Measurements from ENCODE around the gene FAM117B. TPM values are rescaled to one million over a fixed set of nuclear protein-coding genes. Genes with fewer than 3 reads are reported as not detected.
A peak's percentile ranks its signal among the peaks of the same experiment; 100 is the strongest.

The FAM117B gene
- total RNA-seq, 1 experiment from 2014 or later: 24.0 TPM

DNA sequence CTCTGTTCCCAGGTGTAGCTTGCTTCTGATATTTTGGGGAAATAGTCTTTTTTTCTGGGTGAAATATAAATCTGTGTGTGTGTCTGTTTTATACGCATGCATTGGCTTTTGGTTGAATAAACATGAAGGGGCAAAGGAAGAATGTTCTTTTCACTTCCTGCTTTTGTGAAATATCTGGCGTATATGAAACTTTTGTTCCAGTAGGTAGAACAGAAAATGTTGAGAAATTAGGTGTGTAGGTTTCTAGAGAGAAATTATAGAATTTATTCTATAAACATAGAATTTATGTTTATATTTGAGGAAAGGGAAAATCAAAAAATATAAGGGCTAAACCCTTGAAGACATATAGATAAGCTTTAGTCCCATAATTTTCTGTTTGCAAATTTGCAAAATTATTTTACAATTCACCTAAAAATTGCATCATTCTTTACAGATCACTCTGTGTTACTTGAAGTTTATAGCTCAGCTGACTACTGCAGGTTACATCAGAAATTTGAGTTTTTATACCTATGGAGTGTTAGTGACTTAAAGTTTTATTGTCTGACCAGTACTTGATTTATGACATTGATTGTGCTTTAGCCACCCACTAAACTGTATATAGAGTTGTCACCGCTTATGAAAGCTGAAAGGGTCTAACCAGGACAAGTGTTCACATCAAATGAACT is 116.1 kb downstream of the FAM117B start:
- no peaks in the 10 kb centered on the region for H3K23me2 ChIP-seq (ENCODE audit: insufficient read length, low read depth, low read length, poor library complexity, severe bottlenecking)
- H2BK120ac ChIP-seq (ENCODE audit: low read depth, low read length, poor library complexity, severe bottlenecking): no peak overlapping the region
- H2BK20ac ChIP-seq (ENCODE audit: low read depth, low read length, poor library complexity, severe bottlenecking): no peak overlapping the region
- WGBS (ENCODE audit: extremely low coverage, insufficient read length, low lambda C conversion rate): no CpG with 5 or more reads among the region's 3 CpGs
- H3K27ac Mint-ChIP-seq: peak overlapping the region in 2 of 3 experiments; percentile 46 to 51; a peak in 2 of 7 replicates
- TF ChIP-seq, protein P1, sequence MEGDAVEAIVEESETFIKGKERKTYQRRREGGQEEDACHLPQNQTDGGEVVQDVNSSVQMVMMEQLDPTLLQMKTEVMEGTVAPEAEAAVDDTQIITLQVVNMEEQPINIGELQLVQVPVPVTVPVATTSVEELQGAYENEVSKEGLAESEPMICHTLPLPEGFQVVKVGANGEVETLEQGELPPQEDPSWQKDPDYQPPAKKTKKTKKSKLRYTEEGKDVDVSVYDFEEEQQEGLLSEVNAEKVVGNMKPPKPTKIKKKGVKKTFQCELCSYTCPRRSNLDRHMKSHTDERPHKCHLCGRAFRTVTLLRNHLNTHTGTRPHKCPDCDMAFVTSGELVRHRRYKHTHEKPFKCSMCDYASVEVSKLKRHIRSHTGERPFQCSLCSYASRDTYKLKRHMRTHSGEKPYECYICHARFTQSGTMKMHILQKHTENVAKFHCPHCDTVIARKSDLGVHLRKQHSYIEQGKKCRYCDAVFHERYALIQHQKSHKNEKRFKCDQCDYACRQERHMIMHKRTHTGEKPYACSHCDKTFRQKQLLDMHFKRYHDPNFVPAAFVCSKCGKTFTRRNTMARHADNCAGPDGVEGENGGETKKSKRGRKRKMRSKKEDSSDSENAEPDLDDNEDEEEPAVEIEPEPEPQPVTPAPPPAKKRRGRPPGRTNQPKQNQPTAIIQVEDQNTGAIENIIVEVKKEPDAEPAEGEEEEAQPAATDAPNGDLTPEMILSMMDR (conservative IDR thresholded peaks at IDR 0.05): no peak
- H3K36me3 Mint-ChIP-seq (ENCODE audit: insufficient read depth in 1 of 3, low read depth in 3 of 3): peaks cover 10 to 13% (median 11%) of the 10 kb centered on the region in 3 experiments; a peak in 6 of 7 replicates
- no peak for DNase-seq
- H3T11ph ChIP-seq (ENCODE audit: low read length): no peak overlapping the region
- H3K4me1 Mint-ChIP-seq: no peaks in the 10 kb centered on the region
- no peak overlapping the region for H2AK5ac ChIP-seq (ENCODE audit: insufficient read length, low read length)
- no peak overlapping the region for H3K14ac ChIP-seq (ENCODE audit: insufficient read depth, low read length)
- no peak overlapping the region for H2AFZ ChIP-seq (ENCODE audit: low read length)
- no peak overlapping the region for H2BK12ac ChIP-seq (ENCODE audit: insufficient read length, low read depth, low read length)
- no peaks in the 10 kb centered on the region for H3K79me1 ChIP-seq (ENCODE audit: insufficient read depth, low read depth, low read length, poor library complexity, severe bottlenecking)
- H3K27ac ChIP-seq (ENCODE audit: insufficient read length, low read depth, low read length): no peak overlapping the region
- no peaks in the 10 kb centered on the region for H3K27me3 Mint-ChIP-seq (ENCODE audit: low read depth)
- H4K8ac ChIP-seq (replicated peaks; ENCODE audit: insufficient read length, low read depth, low read length): no peak overlapping the region
- H3K23ac ChIP-seq (ENCODE audit: insufficient read length, low read depth, low read length): no peak overlapping the region
- H3K4me2 ChIP-seq (ENCODE audit: insufficient read depth, insufficient read length, low read length): no peak overlapping the region
- no peaks in the 10 kb centered on the region for H3K79me2 ChIP-seq (ENCODE audit: insufficient read depth, low read length)
- H3K9me3 Mint-ChIP-seq: peaks cover 0 to 10% of the 10 kb centered on the region in 2 experiments; a peak in 1 of 5 replicates
- no peak overlapping the region for H2BK15ac ChIP-seq (ENCODE audit: low read depth, low read length)
- no peak overlapping the region for H3K18ac ChIP-seq (ENCODE audit: insufficient read length, low read depth, low read length)
- no peaks in the 10 kb centered on the region for H3K27me3 ChIP-seq (ENCODE audit: insufficient read depth, low read length)
- no peak overlapping the region for H3K56ac ChIP-seq (ENCODE audit: insufficient read length, low read depth, low read length)
- H3K9me3 ChIP-seq (ENCODE audit: control insufficient read depth, low read depth, low read length): no peaks in the 10 kb centered on the region
- H4K5ac ChIP-seq (ENCODE audit: insufficient read length, low read depth, low read length): no peak overlapping the region
- no peaks in the 10 kb centered on the region for H3K4me1 ChIP-seq (ENCODE audit: insufficient read depth, low read length)
- H3K4me3 Mint-ChIP-seq: no peak overlapping the region
- no peaks in the 10 kb centered on the region for H4K20me1 ChIP-seq (ENCODE audit: control insufficient read depth, insufficient read depth, insufficient read length)
- H4K91ac ChIP-seq (ENCODE audit: insufficient read length, low read depth, low read length): no peak overlapping the region
- H3K9ac ChIP-seq (ENCODE audit: extremely low read depth, insufficient read length, low read length): no peak overlapping the region
- H2BK5ac ChIP-seq (ENCODE audit: insufficient read length, low read length): no peak overlapping the region
- H3K4ac ChIP-seq (ENCODE audit: low read depth, low read length): no peak overlapping the region

Data from H9 (cell line).